Measurements from ENCODE around the gene MICALL1.

Gene MICALL1

GRCh38 chr22:37920126-37920525 lies 14.0 kb downstream of the MICALL1 start:
- no peaks in the 10 kb centered on the region for H3K36me3 ChIP-seq (ENCODE audit: control insufficient read depth, low read length)
- no peak overlapping the region for H3K27ac ChIP-seq (ENCODE audit: low read depth, low read length)
- no peaks in the 10 kb centered on the region for H4K20me1 ChIP-seq (ENCODE audit: control insufficient read depth, insufficient read depth, low read depth, low read length)
- H3K9me3 ChIP-seq (ENCODE audit: control insufficient read depth, insufficient read depth, low read length) = no peaks in the 10 kb centered on the region
- no peak overlapping the region for H3K4me2 ChIP-seq (ENCODE audit: low read length)
- H3K79me2 ChIP-seq (ENCODE audit: control insufficient read depth, low read length) = no peaks in the 10 kb centered on the region
- peaks cover 13% of the 10 kb centered on the region for H3K4me1 ChIP-seq (ENCODE audit: control insufficient read depth, low read length)
- no peaks in the 10 kb centered on the region for H3F3A ChIP-seq (ENCODE audit: control insufficient read depth, insufficient read depth)
- TF ChIP-seq CTCF (IDR thresholded peaks at IDR 0.05; ENCODE audit: low read depth, low read length, poor library complexity, severe bottlenecking) (no peak), EZH2phosphoT487 (IDR thresholded peaks at IDR 0.05; ENCODE audit: borderline replicate concordance, low read length) (no peak)
- H3K27me3 ChIP-seq (ENCODE audit: control insufficient read depth, low read length) = no peaks in the 10 kb centered on the region
- no peaks in the 10 kb centered on the region for H3K9me2 ChIP-seq (replicated peaks; ENCODE audit: control insufficient read depth, low read length)
- no peak overlapping the region for H3K4me3 ChIP-seq (ENCODE audit: low read length)

- Histone ChIP-seq H3F3A (ENCODE audit: control insufficient read depth, insufficient read depth) (no peaks in the 10 kb centered on the region), H3K4me3 (ENCODE audit: low read length) (no peak overlapping the region), H3K4me1 (ENCODE audit: control insufficient read depth, low read length) (peaks cover 13% of the 10 kb centered on the region), H3K27me3 (ENCODE audit: control insufficient read depth, low read length) (no peaks in the 10 kb centered on the region), H3K27ac (ENCODE audit: low read depth, low read length) (no peak overlapping the region), H3K9me2 (replicated peaks; ENCODE audit: control insufficient read depth, low read length) (no peaks in the 10 kb centered on the region), H3K36me3 (ENCODE audit: control insufficient read depth, low read length) (no peaks in the 10 kb centered on the region), H3K9me3 (ENCODE audit: control insufficient read depth, insufficient read depth, low read length) (no peaks in the 10 kb centered on the region), H3K79me2 (ENCODE audit: control insufficient read depth, low read length) (no peaks in the 10 kb centered on the region), H3K4me2 (ENCODE audit: low read length) (no peak overlapping the region), H4K20me1 (ENCODE audit: control insufficient read depth, insufficient read depth, low read depth, low read length) (no peaks in the 10 kb centered on the region)
- TF ChIP-seq EZH2phosphoT487 (IDR thresholded peaks at IDR 0.05; ENCODE audit: borderline replicate concordance, low read length) (no peak), CTCF (IDR thresholded peaks at IDR 0.05; ENCODE audit: low read depth, low read length, poor library complexity, severe bottlenecking) (no peak)
Observed at GRCh38 chr22:37922191-37922590, 16.1 kb downstream of the MICALL1 start.

- H4K20me1 ChIP-seq (ENCODE audit: control insufficient read depth, insufficient read depth, low read depth, low read length) = no peaks in the 10 kb centered on the region
- no peak overlapping the region for H3K27ac ChIP-seq (ENCODE audit: low read depth, low read length)
- no peak overlapping the region for H3K4me2 ChIP-seq (ENCODE audit: low read length)
- H3K79me2 ChIP-seq (ENCODE audit: control insufficient read depth, low read length) = no peaks in the 10 kb centered on the region
- H3K27me3 ChIP-seq (ENCODE audit: control insufficient read depth, low read length) = no peaks in the 10 kb centered on the region
- TF ChIP-seq CTCF (IDR thresholded peaks at IDR 0.05; ENCODE audit: low read depth, low read length, poor library complexity, severe bottlenecking) = no peak
- no peak for TF ChIP-seq EZH2phosphoT487 (IDR thresholded peaks at IDR 0.05; ENCODE audit: borderline replicate concordance, low read length)
- H3K9me3 ChIP-seq (ENCODE audit: control insufficient read depth, insufficient read depth, low read length) = no peaks in the 10 kb centered on the region
- peaks cover 4% of the 10 kb centered on the region; the same call in 1 of the 2 replicates for H3K4me1 ChIP-seq (ENCODE audit: control insufficient read depth, low read length)
- no peaks in the 10 kb centered on the region for H3K9me2 ChIP-seq (replicated peaks; ENCODE audit: control insufficient read depth, low read length)
- no peak overlapping the region for H3K4me3 ChIP-seq (ENCODE audit: low read length)
- no peaks in the 10 kb centered on the region for H3F3A ChIP-seq (ENCODE audit: control insufficient read depth, insufficient read depth)
- no peaks in the 10 kb centered on the region for H3K36me3 ChIP-seq (ENCODE audit: control insufficient read depth, low read length)
Observed at GRCh38 chr22:37923927-37924326, 17.8 kb downstream of the MICALL1 start.
